ENCODE results near the gene HP1BP3.

HP1BP3 gene

GRCh38 chr1:20770314-20771087, 16.6 kb downstream of the HP1BP3 start:
- in situ Hi-C loops (cut with HindIII; ENCODE audit: low sequenced_read_pairs): no loop called here

GRCh38 chr1:20767271-20767670, 19.8 kb downstream of the HP1BP3 start:
- in situ Hi-C loops (cut with HindIII; ENCODE audit: low sequenced_read_pairs): no loop called here

GRCh38 chr1:20763417-20763816, 23.7 kb downstream of the HP1BP3 start:
- in situ Hi-C loops (cut with HindIII; ENCODE audit: low sequenced_read_pairs): no loop called here

GRCh38 chr1:20760322-20760721, 26.8 kb downstream of the HP1BP3 start:
- in situ Hi-C loops (cut with HindIII; ENCODE audit: low sequenced_read_pairs): no loop called here

GRCh38 chr1:20753589-20753988, 33.5 kb downstream of the HP1BP3 start:
- in situ Hi-C loops (cut with HindIII; ENCODE audit: low sequenced_read_pairs): no loop called here

GRCh38 chr1:20751462-20751990, 35.6 kb downstream of the HP1BP3 start:
- in situ Hi-C loops (cut with HindIII; ENCODE audit: low sequenced_read_pairs): no loop called here

- in situ Hi-C loops (cut with HindIII; ENCODE audit: low sequenced_read_pairs): no loop called here
Measured at GRCh38 chr1:20742671-20743070, 44.4 kb downstream of the HP1BP3 start.

- in situ Hi-C loops (cut with HindIII; ENCODE audit: low sequenced_read_pairs): no loop called here
Measured at GRCh38 chr1:20740781-20741180, 46.3 kb downstream of the HP1BP3 start.

- in situ Hi-C loops (cut with HindIII; ENCODE audit: low sequenced_read_pairs): no loop called here
Measured at GRCh38 chr1:20739225-20739624, 47.9 kb downstream of the HP1BP3 start.

- in situ Hi-C loops (cut with HindIII; ENCODE audit: low sequenced_read_pairs): no loop called here
Measured at GRCh38 chr1:20735581-20736111, 51.5 kb downstream of the HP1BP3 start.

GRCh38 chr1:20733360-20733975, 53.6 kb downstream of the HP1BP3 start:
- in situ Hi-C loops (cut with HindIII; ENCODE audit: low sequenced_read_pairs): no loop called here

- in situ Hi-C loops (cut with HindIII; ENCODE audit: low sequenced_read_pairs): no loop called here
Measured at GRCh38 chr1:20732588-20733359, 54.3 kb downstream of the HP1BP3 start, which contains the start of gene SH2D5. Gene SH2D5 (minus strand): TSS chr1:20732703. CDS start chr1:20728044, 4,659 bp downstream.

GRCh38 chr1:20732071-20732587, 55.0 kb downstream of the HP1BP3 start:
- in situ Hi-C loops (cut with HindIII; ENCODE audit: low sequenced_read_pairs): no loop called here

- in situ Hi-C loops (cut with HindIII; ENCODE audit: low sequenced_read_pairs): no loop called here
Measured at GRCh38 chr1:20731057-20731991, 55.8 kb downstream of the HP1BP3 start.

GRCh38 chr1:20730690-20731056, 56.4 kb downstream of the HP1BP3 start:
- in situ Hi-C loops (cut with HindIII; ENCODE audit: low sequenced_read_pairs): no loop called here

- in situ Hi-C loops (cut with HindIII; ENCODE audit: low sequenced_read_pairs): no loop called here
Measured at GRCh38 chr1:20729990-20730689, 57.0 kb downstream of the HP1BP3 start.

- in situ Hi-C loops (cut with HindIII; ENCODE audit: low sequenced_read_pairs): no loop called here
Measured at GRCh38 chr1:20729155-20729931, 57.8 kb downstream of the HP1BP3 start.

- in situ Hi-C loops (cut with HindIII; ENCODE audit: low sequenced_read_pairs): no loop called here
Measured at GRCh38 chr1:20728371-20729154, 58.5 kb downstream of the HP1BP3 start.
